GM21723 (cell line): ENCODE measurements around the gene POLR2C.

Experiments
- ATAC-seq: cut with Tn5 transposase; IDR thresholded peaks from one replicate; pipeline ENCODE4 v1.9.1; 2021; ENCODE audit warnings: mild to moderate bottlenecking, moderate library complexity; ENCODE audit not compliant: unreplicated experiment

Gene POLR2C

GRCh38 chr16:57500578-57501111 lies 38.2 kb downstream of the POLR2C start:
- ATAC-seq = no peak

- ATAC-seq = no peak
Measured at GRCh38 chr16:57501492-57501891, 39.0 kb downstream of the POLR2C start.

GRCh38 chr16:57502048-57502775 lies 39.7 kb downstream of the POLR2C start:
- no peak for ATAC-seq

- ATAC-seq = no peak
Measured at GRCh38 chr16:57503366-57503765, 40.9 kb downstream of the POLR2C start.

- no peak for ATAC-seq
Measured at GRCh38 chr16:57504001-57504400, 41.5 kb downstream of the POLR2C start.

GRCh38 chr16:57504491-57504890 lies 42.0 kb downstream of the POLR2C start:
- ATAC-seq = no peak

GRCh38 chr16:57505169-57505568 lies 42.7 kb downstream of the POLR2C start:
- no peak for ATAC-seq

- no peak for ATAC-seq
Measured at GRCh38 chr16:57507136-57508034, 44.9 kb downstream of the POLR2C start.

- ATAC-seq = no peak
Measured at GRCh38 chr16:57508035-57508425, 45.6 kb downstream of the POLR2C start.

- ATAC-seq = no peak
Measured at GRCh38 chr16:57509231-57509923, 46.9 kb downstream of the POLR2C start.

GRCh38 chr16:57510016-57510871 lies 47.8 kb downstream of the POLR2C start:
- ATAC-seq = no peak

GRCh38 chr16:57512296-57513001 lies 50.0 kb downstream of the POLR2C start:
- ATAC-seq = no peak

GRCh38 chr16:57513371-57514102 lies 51.1 kb downstream of the POLR2C start:
- ATAC-seq = no peak

GRCh38 chr16:57514371-57514770 lies 51.9 kb downstream of the POLR2C start:
- no peak for ATAC-seq

GRCh38 chr16:57514791-57515600 lies 52.5 kb downstream of the POLR2C start:
- ATAC-seq = no peak

GRCh38 chr16:57516176-57516725 lies 53.8 kb downstream of the POLR2C start:
- no peak for ATAC-seq

- ATAC-seq = no peak
Measured at GRCh38 chr16:57516773-57517172, 54.3 kb downstream of the POLR2C start.
